ENCODE measurements around the gene CCSER2. TPM values are rescaled to one million over a fixed set of nuclear protein-coding genes. Genes with fewer than 3 reads are reported as not detected.

The CCSER2 gene
- total RNA-seq, 2 experiments from 2014 or later = 92.7 to 98.0 TPM

- DNase-seq (no peak), ATAC-seq (ENCODE audit: low read depth) (peak; percentile 66)
- Mint-ChIP-seq H3K27ac (no peak overlapping the region), H3K27me3 (peaks cover 22% of the 10 kb centered on the region), H3K4me1 (peaks cover 10% of the 10 kb centered on the region), H3K9me3 (no peaks in the 10 kb centered on the region), H3K36me3 (no peaks in the 10 kb centered on the region), H3K4me3 (peak overlapping the region; percentile 44)
- POLR2A ChIA-PET = interaction anchor here (0.6 kb wide), 1 partner anchor 268 kb away, joined by 3 read pairs; no protein-coding TSS in a partner anchor
These were observed 209.1 kb downstream of the CCSER2 start for GRCh38 chr10:84537447-84537931.

DNA sequence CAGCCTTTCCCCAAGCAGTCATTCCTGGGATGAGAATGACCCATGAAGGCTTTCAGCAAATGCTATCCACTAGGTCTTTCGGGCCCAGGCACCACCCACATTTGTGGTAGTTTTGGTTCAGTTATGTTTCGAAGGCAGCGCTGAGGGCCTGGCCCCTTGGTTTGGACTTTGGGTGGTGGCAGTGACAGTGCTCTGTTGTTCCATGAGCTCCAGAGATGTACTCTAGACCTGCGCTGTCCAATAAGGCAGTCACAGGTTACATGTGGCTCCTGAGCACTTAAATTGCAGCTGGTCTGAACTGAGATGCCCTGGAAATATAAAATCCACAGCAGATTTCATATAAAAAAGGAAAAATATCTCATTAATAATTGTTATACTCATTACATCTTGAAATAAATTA is 209.6 kb downstream of the CCSER2 start:
- POLR2A ChIA-PET = no interaction called here
- DNase-seq (no peak), ATAC-seq (ENCODE audit: low read depth) (no peak)
- no peak overlapping the region for H3K27ac Mint-ChIP-seq
- H3K9me3 Mint-ChIP-seq = no peaks in the 10 kb centered on the region
- H3K4me3 Mint-ChIP-seq = no peak overlapping the region
- H3K27me3 Mint-ChIP-seq = peaks cover 22% of the 10 kb centered on the region
- peaks cover 10% of the 10 kb centered on the region for H3K4me1 Mint-ChIP-seq
- H3K36me3 Mint-ChIP-seq = no peaks in the 10 kb centered on the region

- Mint-ChIP-seq H3K36me3 (no peaks in the 10 kb centered on the region), H3K4me1 (peaks cover 10% of the 10 kb centered on the region), H3K9me3 (no peaks in the 10 kb centered on the region), H3K27me3 (peaks cover 22% of the 10 kb centered on the region), H3K4me3 (no peak overlapping the region), H3K27ac (no peak overlapping the region)
- DNase-seq (no peak), ATAC-seq (ENCODE audit: low read depth) (no peak)
- POLR2A ChIA-PET = no interaction called here
These were observed 210.8 kb downstream of the CCSER2 start for GRCh38 chr10:84539216-84539615.

- DNase-seq = no peak
- peak; percentile 21 for ATAC-seq (ENCODE audit: low read depth)
- H3K27ac Mint-ChIP-seq = no peak overlapping the region
- H3K36me3 Mint-ChIP-seq = no peaks in the 10 kb centered on the region
- H3K27me3 Mint-ChIP-seq = peaks cover 20% of the 10 kb centered on the region
- peaks cover 10% of the 10 kb centered on the region for H3K4me1 Mint-ChIP-seq
- no peaks in the 10 kb centered on the region for H3K9me3 Mint-ChIP-seq
- POLR2A ChIA-PET = no interaction called here
- H3K4me3 Mint-ChIP-seq = no peak overlapping the region
These were observed 211.7 kb downstream of the CCSER2 start for GRCh38 chr10:84540022-84540616.

DNA sequence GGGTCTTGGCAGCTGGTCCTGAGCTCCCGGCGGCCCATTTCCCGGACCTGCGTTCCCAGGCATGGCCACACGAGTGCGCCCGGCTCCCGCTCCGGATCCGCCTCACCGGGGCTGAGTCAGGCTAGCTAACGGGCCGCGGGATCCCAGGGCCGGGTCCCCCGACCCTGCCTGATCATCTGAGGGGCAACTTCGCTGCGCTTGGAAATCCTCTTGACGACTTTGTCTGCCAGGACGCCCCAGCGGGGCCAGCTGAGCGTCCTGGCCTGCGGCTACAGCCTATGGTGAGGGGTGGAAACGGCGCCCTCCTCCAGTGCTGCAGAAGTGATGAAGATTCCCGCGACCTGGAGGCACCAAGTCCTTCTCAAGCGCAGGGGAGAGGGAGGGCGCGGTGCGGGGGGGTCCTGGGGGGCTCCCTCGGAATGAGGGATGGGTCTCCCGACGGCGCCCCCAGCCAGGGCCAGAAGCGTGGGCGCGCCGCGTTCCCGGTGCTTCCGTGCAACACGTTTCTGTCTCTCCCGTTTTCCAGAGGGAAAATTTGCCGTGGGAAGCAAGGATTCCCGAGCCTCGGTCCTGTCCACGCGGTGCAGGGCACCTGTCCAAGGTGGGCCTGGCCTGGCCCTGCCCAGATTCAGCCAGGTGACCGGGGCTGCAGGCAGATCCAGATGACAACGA is 212.4 kb downstream of the CCSER2 start:
- DNase-seq (peak; percentile 83), ATAC-seq (ENCODE audit: low read depth) (peak; percentile 84)
- POLR2A ChIA-PET = no interaction called here
- Mint-ChIP-seq H3K4me1 (peaks cover 10% of the 10 kb centered on the region), H3K4me3 (peak overlapping the region; percentile 70), H3K27ac (no peak overlapping the region), H3K27me3 (peaks cover 20% of the 10 kb centered on the region), H3K36me3 (no peaks in the 10 kb centered on the region), H3K9me3 (no peaks in the 10 kb centered on the region)

GRCh38 chr10:84541289-84541637 is 212.9 kb downstream of the CCSER2 start:
- H3K4me3 Mint-ChIP-seq = peak overlapping the region; percentile 70
- H3K36me3 Mint-ChIP-seq = no peaks in the 10 kb centered on the region
- H3K27me3 Mint-ChIP-seq = peaks cover 20% of the 10 kb centered on the region
- H3K9me3 Mint-ChIP-seq = no peaks in the 10 kb centered on the region
- DNase-seq (no peak), ATAC-seq (ENCODE audit: low read depth) (no peak)
- POLR2A ChIA-PET = no interaction called here
- no peak overlapping the region for H3K27ac Mint-ChIP-seq
- peaks cover 10% of the 10 kb centered on the region for H3K4me1 Mint-ChIP-seq

- H3K4me1 Mint-ChIP-seq = peaks cover 6% of the 10 kb centered on the region
- no peak overlapping the region for H3K27ac Mint-ChIP-seq
- POLR2A ChIA-PET = no interaction called here
- no peak overlapping the region for H3K4me3 Mint-ChIP-seq
- DNase-seq = no peak
- H3K27me3 Mint-ChIP-seq = peaks cover 17% of the 10 kb centered on the region
- no peaks in the 10 kb centered on the region for H3K36me3 Mint-ChIP-seq
- ATAC-seq (ENCODE audit: low read depth) = no peak
- no peaks in the 10 kb centered on the region for H3K9me3 Mint-ChIP-seq
These were observed 214.4 kb downstream of the CCSER2 start for GRCh38 chr10:84542522-84543490.

DNA sequence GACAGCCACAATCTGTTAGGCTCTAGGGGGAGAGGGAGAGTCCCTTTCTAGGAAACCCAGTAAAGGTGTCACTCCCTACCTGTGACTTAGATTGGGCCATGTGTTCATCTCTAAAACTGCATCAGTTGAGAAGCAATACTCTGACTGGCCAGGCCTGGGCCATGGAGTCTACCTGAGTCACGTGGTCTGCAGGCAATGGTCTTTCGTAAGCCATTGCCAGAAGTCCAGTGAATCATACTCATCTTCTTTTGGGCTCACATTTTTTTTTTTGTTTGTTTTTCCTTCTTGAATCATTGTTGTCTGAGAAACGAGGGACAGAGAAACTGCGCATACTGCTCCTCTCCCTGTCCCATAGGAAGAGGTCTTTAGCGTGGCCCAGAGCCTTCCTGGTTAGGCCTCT is 215.6 kb downstream of the CCSER2 start:
- Mint-ChIP-seq H3K27me3 (peaks cover 23% of the 10 kb centered on the region), H3K4me1 (peaks cover 6% of the 10 kb centered on the region), H3K36me3 (no peaks in the 10 kb centered on the region), H3K9me3 (no peaks in the 10 kb centered on the region), H3K27ac (no peak overlapping the region), H3K4me3 (no peak overlapping the region)
- no peak for DNase-seq
- POLR2A ChIA-PET = no interaction called here
- ATAC-seq (ENCODE audit: low read depth) = no peak

DNA sequence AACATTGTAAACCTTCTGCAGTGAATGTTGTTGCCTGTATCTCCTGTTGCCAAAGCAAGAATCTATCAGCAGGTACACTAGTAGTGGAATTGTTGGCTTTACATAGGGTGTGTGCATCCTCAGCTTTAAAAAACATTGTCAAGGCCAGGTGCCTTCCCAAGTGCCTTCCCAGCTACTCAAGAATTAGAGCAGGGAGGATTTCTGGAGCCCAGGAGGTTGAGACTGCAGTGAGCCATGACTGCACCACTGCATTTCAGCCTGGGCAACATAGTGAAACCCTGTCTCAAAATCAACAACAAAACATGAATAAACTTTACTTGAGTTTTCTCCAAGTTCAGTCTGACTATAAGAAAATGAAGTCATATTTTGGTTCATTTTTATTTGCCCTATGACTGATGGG is 217.3 kb downstream of the CCSER2 start:
- DNase-seq = no peak
- POLR2A ChIA-PET = no interaction called here

GRCh38 chr10:84546609-84547008 is 218.2 kb downstream of the CCSER2 start:
- POLR2A ChIA-PET = no interaction called here
- peaks cover 18% of the 10 kb centered on the region for H3K27me3 Mint-ChIP-seq
- no peak overlapping the region for H3K4me3 Mint-ChIP-seq
- ATAC-seq (ENCODE audit: low read depth) (no peak), DNase-seq (no peak)
- no peaks in the 10 kb centered on the region for H3K36me3 Mint-ChIP-seq
- H3K9me3 Mint-ChIP-seq = no peaks in the 10 kb centered on the region
- no peak overlapping the region for H3K27ac Mint-ChIP-seq
- H3K4me1 Mint-ChIP-seq = no peaks in the 10 kb centered on the region

More for the DNA sequence above, 217.3 kb downstream of the CCSER2 start:
- Mint-ChIP-seq H3K27me3 (peaks cover 22% of the 10 kb centered on the region), H3K4me1 (peaks cover 3% of the 10 kb centered on the region), H3K27ac (no peak overlapping the region), H3K4me3 (no peak overlapping the region), H3K36me3 (no peaks in the 10 kb centered on the region), H3K9me3 (no peaks in the 10 kb centered on the region)
- no peak for ATAC-seq (ENCODE audit: low read depth)

- Mint-ChIP-seq H3K4me1 (no peaks in the 10 kb centered on the region), H3K4me3 (no peak overlapping the region), H3K9me3 (no peaks in the 10 kb centered on the region), H3K27ac (no peak overlapping the region), H3K27me3 (peaks cover 16% of the 10 kb centered on the region), H3K36me3 (no peaks in the 10 kb centered on the region)
- POLR2A ChIA-PET = no interaction called here
- DNase-seq = no peak
- ATAC-seq (ENCODE audit: low read depth) = no peak
These were observed 219.2 kb downstream of the CCSER2 start for GRCh38 chr10:84547616-84548015.

DNA sequence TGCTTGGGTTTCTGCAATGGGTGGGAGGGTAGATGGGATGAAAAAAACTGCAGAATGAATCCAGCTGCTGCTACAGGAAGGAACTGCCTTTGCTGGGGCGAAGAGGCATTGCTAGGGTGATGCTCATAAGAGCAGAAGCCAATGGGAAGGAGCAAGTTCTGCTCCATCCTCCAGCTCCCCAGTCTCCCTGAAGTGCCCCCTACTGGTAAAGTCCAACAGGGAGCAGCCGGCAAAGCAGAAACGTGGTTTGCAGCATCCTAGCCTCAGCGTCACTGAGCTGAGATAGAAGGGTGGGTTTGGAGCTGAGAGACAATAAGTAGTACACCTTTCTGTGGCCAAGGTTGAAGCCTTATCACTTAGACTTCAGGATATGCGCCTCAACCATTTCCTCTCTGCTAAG is 220.5 kb downstream of the CCSER2 start:
- ATAC-seq (ENCODE audit: low read depth) = no peak
- POLR2A ChIA-PET = no interaction called here
- H3K4me3 Mint-ChIP-seq = no peak overlapping the region

GRCh38 chr10:84549368-84550165 is 221.2 kb downstream of the CCSER2 start:
- Mint-ChIP-seq H3K4me3 (no peak overlapping the region), H3K4me1 (no peaks in the 10 kb centered on the region), H3K36me3 (no peaks in the 10 kb centered on the region), H3K27me3 (peaks cover 16% of the 10 kb centered on the region), H3K27ac (no peak overlapping the region), H3K9me3 (no peaks in the 10 kb centered on the region)
- POLR2A ChIA-PET = no interaction called here
- no peak for DNase-seq
- no peak for ATAC-seq (ENCODE audit: low read depth)

More for the DNA sequence above, 220.5 kb downstream of the CCSER2 start:
- no peaks in the 10 kb centered on the region for H3K4me1 Mint-ChIP-seq
- no peaks in the 10 kb centered on the region for H3K9me3 Mint-ChIP-seq
- DNase-seq = no peak
- peaks cover 16% of the 10 kb centered on the region for H3K27me3 Mint-ChIP-seq
- H3K27ac Mint-ChIP-seq = no peak overlapping the region
- no peaks in the 10 kb centered on the region for H3K36me3 Mint-ChIP-seq
